T-helper 2 cell treated with Interferon-gamma antibody and Interleukin-4, amounts not matched to agents 5 μg/mL and 100 μg/mL, for 36 hours (primary cell): ENCODE results near the gene OBSCN.
"Not testable (repeated sequence)": the region's sequence is repeated elsewhere in the genome, so short reads cannot be mapped to it uniquely, and the experiment has no call there.

ENCODE experiments used
- DNase-seq: peaks from one replicate; pipeline ENCODE4 v3.0.0; 2021; ENCODE audit warnings: low spot score
- H3K27ac Mint-ChIP-seq: one replicate; pipeline ENCODE4 v1.8.0; 2021; ENCODE audit warnings: mild to moderate bottlenecking, mixed read lengths
- H3K27me3 Mint-ChIP-seq: one replicate; pipeline ENCODE4 v1.8.0; 2021; ENCODE audit warnings: low read depth, mixed read lengths
- H3K36me3 Mint-ChIP-seq: one replicate; pipeline ENCODE4 v1.8.0; 2021; ENCODE audit warnings: low read depth, mixed read lengths
- H3K4me1 Mint-ChIP-seq: one replicate; pipeline ENCODE4 v1.8.0; 2021; ENCODE audit warnings: low read depth, mixed read lengths
- H3K4me3 Mint-ChIP-seq: one replicate; pipeline ENCODE4 v1.8.0; 2022; ENCODE audit warnings: mild to moderate bottlenecking, moderate library complexity, mixed read lengths
- H3K9me3 Mint-ChIP-seq: one replicate; pipeline ENCODE4 v1.8.0; 2021; ENCODE audit warnings: mixed read lengths

Gene OBSCN

GRCh38 chr1:228233136-228233535, 25.3 kb downstream of the OBSCN start:
- no peaks in the 10 kb centered on the region for H3K4me1 Mint-ChIP-seq
- H3K9me3 Mint-ChIP-seq = peaks cover 33% of the 10 kb centered on the region
- no peak for DNase-seq
- H3K27ac Mint-ChIP-seq = no peak overlapping the region
- H3K36me3 Mint-ChIP-seq = peaks cover 67% of the 10 kb centered on the region
- H3K27me3 Mint-ChIP-seq = no peaks in the 10 kb centered on the region
- no peak overlapping the region for H3K4me3 Mint-ChIP-seq

GRCh38 chr1:228234921-228235320, 27.1 kb downstream of the OBSCN start:
- H3K9me3 Mint-ChIP-seq = peaks cover 45% of the 10 kb centered on the region
- no peak for DNase-seq
- H3K36me3 Mint-ChIP-seq = peaks cover 75% of the 10 kb centered on the region
- no peak overlapping the region for H3K4me3 Mint-ChIP-seq
- H3K27me3 Mint-ChIP-seq = no peaks in the 10 kb centered on the region
- H3K27ac Mint-ChIP-seq = no peak overlapping the region
- no peaks in the 10 kb centered on the region for H3K4me1 Mint-ChIP-seq

GRCh38 chr1:228236744-228237143, 28.9 kb downstream of the OBSCN start:
- Mint-ChIP-seq H3K4me1 (no peaks in the 10 kb centered on the region), H3K36me3 (peaks cover 80% of the 10 kb centered on the region), H3K27ac (no peak overlapping the region), H3K4me3 (no peak overlapping the region), H3K9me3 (peaks cover 59% of the 10 kb centered on the region), H3K27me3 (no peaks in the 10 kb centered on the region)
- no peak for DNase-seq

- no peak overlapping the region for H3K27ac Mint-ChIP-seq
- H3K36me3 Mint-ChIP-seq = peaks cover 80% of the 10 kb centered on the region
Observed at GRCh38 chr1:228238007-228238406, 30.2 kb downstream of the OBSCN start.

GRCh38 chr1:228238461-228238860, 30.6 kb downstream of the OBSCN start:
- Mint-ChIP-seq H3K27ac (no peak overlapping the region), H3K4me1 (no peaks in the 10 kb centered on the region), H3K4me3 (no peak overlapping the region), H3K27me3 (no peaks in the 10 kb centered on the region), H3K9me3 (peaks cover 66% of the 10 kb centered on the region), H3K36me3 (peaks cover 80% of the 10 kb centered on the region)
- no peak for DNase-seq

More at GRCh38 chr1:228238007-228238406, 30.2 kb downstream of the OBSCN start:
- no peaks in the 10 kb centered on the region for H3K27me3 Mint-ChIP-seq
- no peaks in the 10 kb centered on the region for H3K4me1 Mint-ChIP-seq
- no peak for DNase-seq
- H3K9me3 Mint-ChIP-seq = peaks cover 65% of the 10 kb centered on the region
- no peak overlapping the region for H3K4me3 Mint-ChIP-seq

GRCh38 chr1:228240411-228241240, 32.8 kb downstream of the OBSCN start:
- H3K9me3 Mint-ChIP-seq = peaks cover 74% of the 10 kb centered on the region
- H3K27ac Mint-ChIP-seq = no peak overlapping the region

GRCh38 chr1:228241259-228241658, 33.4 kb downstream of the OBSCN start:
- Mint-ChIP-seq H3K27me3 (no peaks in the 10 kb centered on the region), H3K4me1 (no peaks in the 10 kb centered on the region), H3K36me3 (peaks cover 86% of the 10 kb centered on the region), H3K27ac (no peak overlapping the region), H3K9me3 (peaks cover 77% of the 10 kb centered on the region), H3K4me3 (no peak overlapping the region)
- DNase-seq = no peak

More at GRCh38 chr1:228240411-228241240, 32.8 kb downstream of the OBSCN start:
- Mint-ChIP-seq H3K4me1 (no peaks in the 10 kb centered on the region), H3K27me3 (no peaks in the 10 kb centered on the region), H3K4me3 (no peak overlapping the region), H3K36me3 (peaks cover 85% of the 10 kb centered on the region)
- no peak for DNase-seq

GRCh38 chr1:228242409-228242808, 34.6 kb downstream of the OBSCN start:
- DNase-seq = no peak
- H3K9me3 Mint-ChIP-seq = peaks cover 78% of the 10 kb centered on the region
- H3K4me3 Mint-ChIP-seq = no peak overlapping the region
- peaks cover 90% of the 10 kb centered on the region for H3K36me3 Mint-ChIP-seq
- H3K27me3 Mint-ChIP-seq = no peaks in the 10 kb centered on the region
- H3K4me1 Mint-ChIP-seq = no peaks in the 10 kb centered on the region
- H3K27ac Mint-ChIP-seq = no peak overlapping the region

- Mint-ChIP-seq H3K27ac (no peak overlapping the region), H3K4me1 (no peaks in the 10 kb centered on the region), H3K4me3 (no peak overlapping the region), H3K36me3 (peaks cover 89% of the 10 kb centered on the region), H3K9me3 (peaks cover 79% of the 10 kb centered on the region), H3K27me3 (no peaks in the 10 kb centered on the region)
- DNase-seq = no peak
Observed at GRCh38 chr1:228243093-228243492, 35.2 kb downstream of the OBSCN start.

- not testable (repeated sequence) for H3K27ac Mint-ChIP-seq, H3K4me3 Mint-ChIP-seq, DNase-seq, H3K4me1 Mint-ChIP-seq, H3K27me3 Mint-ChIP-seq
- peaks cover 72% of the 10 kb centered on the region for H3K9me3 Mint-ChIP-seq
- H3K36me3 Mint-ChIP-seq = peaks cover 84% of the 10 kb centered on the region
Observed at GRCh38 chr1:228243989-228244388, 36.1 kb downstream of the OBSCN start.

- Mint-ChIP-seq H3K27me3 (no peaks in the 10 kb centered on the region), H3K27ac (no peak overlapping the region), H3K36me3 (peaks cover 80% of the 10 kb centered on the region), H3K4me1 (no peaks in the 10 kb centered on the region), H3K9me3 (peaks cover 68% of the 10 kb centered on the region), H3K4me3 (no peak overlapping the region)
- no peak for DNase-seq
Observed at GRCh38 chr1:228245111-228245510, 37.3 kb downstream of the OBSCN start.

GRCh38 chr1:228246216-228246900, 38.5 kb downstream of the OBSCN start:
- peaks cover 56% of the 10 kb centered on the region for H3K9me3 Mint-ChIP-seq

GRCh38 chr1:228249513-228250305, 41.9 kb downstream of the OBSCN start:
- peaks cover 25% of the 10 kb centered on the region for H3K9me3 Mint-ChIP-seq
- H3K4me3 Mint-ChIP-seq = no peak overlapping the region
- peaks cover 60% of the 10 kb centered on the region for H3K36me3 Mint-ChIP-seq
- no peaks in the 10 kb centered on the region for H3K4me1 Mint-ChIP-seq
- no peak for DNase-seq
- H3K27ac Mint-ChIP-seq = no peak overlapping the region
- no peaks in the 10 kb centered on the region for H3K27me3 Mint-ChIP-seq

More at GRCh38 chr1:228246216-228246900, 38.5 kb downstream of the OBSCN start:
- Mint-ChIP-seq H3K27me3 (no peaks in the 10 kb centered on the region), H3K4me3 (no peak overlapping the region), H3K4me1 (no peaks in the 10 kb centered on the region), H3K36me3 (peaks cover 79% of the 10 kb centered on the region), H3K27ac (no peak overlapping the region)
- no peak for DNase-seq

GRCh38 chr1:228252476-228252875, 44.6 kb downstream of the OBSCN start:
- H3K9me3 Mint-ChIP-seq, H3K4me3 Mint-ChIP-seq, DNase-seq, H3K4me1 Mint-ChIP-seq, H3K27me3 Mint-ChIP-seq, H3K27ac Mint-ChIP-seq: not testable (repeated sequence)
- H3K36me3 Mint-ChIP-seq = peaks cover 38% of the 10 kb centered on the region
